ENCODE data around the gene PIGZ.
"Not testable (repeated sequence)": the region's sequence is repeated elsewhere in the genome, so short reads cannot be mapped to it uniquely, and the experiment has no call there.

Gene PIGZ

GRCh38 chr3:196947136-196947859, 21.3 kb downstream of the PIGZ start:
- peak; percentile 19 for DNase-seq (ENCODE audit: low spot score)
- in situ Hi-C loops (cut with MboI; ENCODE audit: low pct_unique_long_range_greater_than_20kb, low sequenced_read_pairs, unreplicated experiment): no loop called here
- TF ChIP-seq CTCF (IDR thresholded peaks at IDR 0.05; ENCODE audit: extremely low read depth, insufficient read depth, missing control alignments): no peak

- in situ Hi-C loops (cut with MboI; ENCODE audit: low pct_unique_long_range_greater_than_20kb, low sequenced_read_pairs, unreplicated experiment): not testable (repeated sequence)
Observed at GRCh38 chr3:196944037-196944790, 24.4 kb downstream of the PIGZ start.

GRCh38 chr3:196942915-196943277, 25.7 kb downstream of the PIGZ start:
- peak; percentile 20 for DNase-seq (ENCODE audit: low spot score)
- in situ Hi-C loops (cut with MboI; ENCODE audit: low pct_unique_long_range_greater_than_20kb, low sequenced_read_pairs, unreplicated experiment): no loop called here
- no peak for TF ChIP-seq CTCF (IDR thresholded peaks at IDR 0.05; ENCODE audit: extremely low read depth, insufficient read depth, missing control alignments)

More at GRCh38 chr3:196944037-196944790, 24.4 kb downstream of the PIGZ start:
- DNase-seq (ENCODE audit: low spot score): not testable (repeated sequence)

GRCh38 chr3:196942226-196942914, 26.3 kb downstream of the PIGZ start, which contains the start of gene NCBP2:
Gene NCBP2 (minus strand): TSS chr3:196942528. CDS start chr3:196942503, 25 bp downstream.
- peak; percentile 82 for TF ChIP-seq CTCF (IDR thresholded peaks at IDR 0.05; ENCODE audit: extremely low read depth, insufficient read depth, missing control alignments)
- DNase-seq (ENCODE audit: low spot score): peak; percentile 97
- in situ Hi-C loops (cut with MboI; ENCODE audit: low pct_unique_long_range_greater_than_20kb, low sequenced_read_pairs, unreplicated experiment): no loop called here

- peak; percentile 67 for DNase-seq (ENCODE audit: low spot score)
- in situ Hi-C loops (cut with MboI; ENCODE audit: low pct_unique_long_range_greater_than_20kb, low sequenced_read_pairs, unreplicated experiment): no loop called here
Observed at GRCh38 chr3:196941729-196942225, 26.9 kb downstream of the PIGZ start.

GRCh38 chr3:196938576-196938975, 30.1 kb downstream of the PIGZ start:
- TF ChIP-seq CTCF (IDR thresholded peaks at IDR 0.05; ENCODE audit: extremely low read depth, insufficient read depth, missing control alignments): no peak
- in situ Hi-C loops (cut with MboI; ENCODE audit: low pct_unique_long_range_greater_than_20kb, low sequenced_read_pairs, unreplicated experiment): no loop called here
- DNase-seq (ENCODE audit: low spot score): no peak

More at GRCh38 chr3:196941729-196942225, 26.9 kb downstream of the PIGZ start:
- no peak for TF ChIP-seq CTCF (IDR thresholded peaks at IDR 0.05; ENCODE audit: extremely low read depth, insufficient read depth, missing control alignments)
